K562 (cell line): ENCODE results near the gene RPS6KA2. TPM values are rescaled to one million over a fixed set of nuclear protein-coding genes. Genes with fewer than 3 reads are reported as not detected.

Source experiments
- ATAC-seq: fragments of 200-7000 bp; cut with Tn5 transposase; 3 replicates; pipeline ENCODE4 v1.9.1; 2020; ENCODE audit warnings: moderate library complexity
- BruUV-seq: library from RNA; stranded (reverse); fragments of 400-500 nt; replicated peaks from 2 replicates; lab custom pipeline; 2021; lab: Mats Ljungman, UMichigan
- CTCF ChIA-PET: fragments of 300-600 bp; formaldehyde crosslinking; extraction: SDS; loops from one replicate; lab custom pipeline; 2021; ENCODE audit warnings: low intra/inter-chr PET ratio; lab: Yijun Ruan, JAX
- POLR2A ChIA-PET: fragments of 300-600, 350-650 bp; sonication (Branson Sonifier 250); formaldehyde crosslinking; extraction: SDS; loops from one replicate; lab custom pipeline; 2021; ENCODE audit warnings: antibody characterized with exemption, inconsistent platforms; lab: Yijun Ruan, JAX
- DNase-seq, 4 experiments: peaks; one replicate each; pipeline versions ENCODE4 v3.0.0 to v3.0.0-alpha.2; 2011 to 2018; ENCODE audit warnings: low spot score in 3 of 4, mixed read lengths in 3 of 4; ENCODE audit errors: extremely low read depth in 1 of 4
- FAIRE-seq: peaks from 2 replicates; lab custom pipeline; 2011; peaks lifted over from hg19 to GRCh38; lab: Jason Lieb, UNC
- H2AFZ ChIP-seq: 2 replicates; pipeline ENCODE4 v1.6.0; 2011; ENCODE audit warnings: low read depth, low read length, control low read depth, inconsistent platforms
- H3K27ac ChIP-seq: fragments of 200-600 bp; 3 replicates; pipeline ENCODE4 v1.8.0; 2011; ENCODE audit warnings: low read depth, mild to moderate bottlenecking, control low read depth, inconsistent platforms, low read length, moderate library complexity, mixed read lengths; ENCODE audit errors: extremely low read depth
- H3K27me3 ChIP-seq, 2 experiments: fragments of 300-600 bp in 1 of 2; 2 replicates in 1 of 2; 3 replicates in 1 of 2; pipeline versions ENCODE4 v1.6.0 to v1.8.0; 2011; ENCODE audit warnings: inconsistent platforms in 2 of 2, low read length in 2 of 2, mild to moderate bottlenecking in 1 of 2, mixed read lengths in 1 of 2, moderate library complexity in 1 of 2; ENCODE audit not compliant: control insufficient read depth in 2 of 2, insufficient read depth in 2 of 2
- H3K36me3 ChIP-seq: fragments of 300-600 bp; 3 replicates; pipeline ENCODE4 v1.8.0; 2011; ENCODE audit warnings: mild to moderate bottlenecking, low read length, inconsistent platforms; ENCODE audit not compliant: control insufficient read depth, insufficient read depth
- H3K4me1 ChIP-seq, 2 experiments: fragments of 200-600 bp in 1 of 2; replicated peaks in 1 of 2; 2 replicates in 1 of 2; 3 replicates in 1 of 2; pipeline versions ENCODE4 v1.5.1 to v1.8.0; 2011; ENCODE audit warnings: inconsistent platforms in 2 of 2, low read length in 2 of 2, mild to moderate bottlenecking in 1 of 2, mixed read lengths in 1 of 2, moderate library complexity in 1 of 2; ENCODE audit not compliant: control insufficient read depth in 2 of 2, insufficient read depth in 2 of 2
- H3K4me2 ChIP-seq: 2 replicates; pipeline ENCODE4 v1.6.1; 2011; ENCODE audit warnings: low read length, control low read depth, inconsistent platforms, mixed read lengths; ENCODE audit not compliant: insufficient read depth
- H3K4me3 ChIP-seq: fragments of 200-600 bp; sonication (generic), shearing (Covaris generic); 2 replicates; pipeline ENCODE4 v1.5.1; 2016; ENCODE audit warnings: control low read depth, inconsistent platforms
- H3K79me2 ChIP-seq: fragments of 200-600 bp; 3 replicates; pipeline ENCODE4 v1.8.0; 2011; ENCODE audit warnings: low read length, inconsistent platforms; ENCODE audit not compliant: control insufficient read depth, insufficient read depth
- H3K9ac ChIP-seq, 2 experiments: 2 replicates each; pipeline versions ENCODE4 v1.6.0 to v1.6.1; 2011; ENCODE audit warnings: low read depth in 2 of 2, low read length in 2 of 2, control low read depth in 1 of 2, inconsistent platforms in 1 of 2, mild to moderate bottlenecking in 1 of 2, mixed read lengths in 1 of 2; ENCODE audit not compliant: insufficient read depth in 1 of 2
- H3K9me1 ChIP-seq: one replicate; pipeline ENCODE4 v1.6.0; 2011; ENCODE audit warnings: inconsistent platforms, mild to moderate bottlenecking, low read length, moderate library complexity; ENCODE audit not compliant: control insufficient read depth, insufficient read depth
- H3K9me3 ChIP-seq: replicated peaks from 2 replicates; pipeline ENCODE4 v1.5.1; 2011; ENCODE audit warnings: low read depth, low read length, inconsistent platforms; ENCODE audit not compliant: control insufficient read depth, insufficient read depth
- H4K20me1 ChIP-seq: replicated peaks from 2 replicates; pipeline ENCODE4 v1.6.1; 2011; ENCODE audit warnings: low read length, inconsistent platforms, mixed read lengths; ENCODE audit not compliant: control insufficient read depth, insufficient read depth
- BCLAF1 ChIP-seq, 2 experiments: fragments of 450-650 bp in 1 of 2; IDR thresholded peaks; 2 replicates each; pipeline ENCODE4 v1.6.1; 2011 to 2017; ENCODE audit warnings: low read depth in 2 of 2, antibody characterized with exemption in 1 of 2, borderline replicate concordance in 1 of 2, low read length in 1 of 2, mild to moderate bottlenecking in 1 of 2, mixed read lengths in 1 of 2; ENCODE audit not compliant: control insufficient read depth in 1 of 2
- CTBP1 ChIP-seq: fragments of 450-650 bp; IDR thresholded peaks from 2 replicates; pipeline ENCODE4 v1.6.1; 2016; ENCODE audit warnings: borderline replicate concordance
- CTCF ChIP-seq, 3 experiments: IDR thresholded peaks in 2 of 3; conservative IDR thresholded peaks in 1 of 3; 2 replicates each; pipeline ENCODE4 v1.5.1; 2011 to 2012; ENCODE audit warnings: low read length in 3 of 3, mild to moderate bottlenecking in 3 of 3, control low read depth in 2 of 3, improper control_type of control experiment in 1 of 3, inconsistent platforms in 1 of 3, low read depth in 1 of 3, mixed read lengths in 1 of 3, moderate library complexity in 1 of 3; ENCODE audit not compliant: insufficient read depth in 2 of 3
- FOSL1 ChIP-seq: fragments of 200-800 bp; sonication (Bioruptor generic); conservative IDR thresholded peaks from 2 replicates; pipeline ENCODE4 v1.6.1; 2016; ENCODE audit warnings: missing genetic modification characterization, missing compliant biosample characterization
- SAP30 ChIP-seq: fragments of 200-600 bp; sonication (generic); IDR thresholded peaks from 2 replicates; pipeline ENCODE4 v1.6.1; 2012; ENCODE audit warnings: borderline replicate concordance, low read depth, mild to moderate bottlenecking, moderate library complexity, low read length, control low read depth, inconsistent platforms; ENCODE audit not compliant: insufficient read depth, poor library complexity, severe bottlenecking
- STAT6 ChIP-seq: sonication (generic); formaldehyde crosslinking; IDR thresholded peaks from 2 replicates; pipeline ENCODE4 v1.8.1; 2023; ENCODE audit warnings: mild to moderate bottlenecking, missing genetic modification reagents
- ZEB2 ChIP-seq: fragments of 450-650 bp; IDR thresholded peaks from 2 replicates; pipeline ENCODE4 v1.6.1; 2016
- ZNF592 ChIP-seq: fragments of 450-650 bp; IDR thresholded peaks from 2 replicates; pipeline ENCODE4 v1.6.1; 2017; ENCODE audit warnings: antibody characterized with exemption, mild to moderate bottlenecking
- WGBS: fragments of 100-300 bp; shearing (Covaris generic); methylation state at CpG from one replicate; pipeline ENCODE4 v1.1.6; 2016; ENCODE audit warnings: low coverage, mixed read lengths; ENCODE audit not compliant: insufficient coverage; ENCODE audit errors: missing lambda C conversion rate; 5-methylcytosine and 5-hydroxymethylcytosine counted together
- in situ Hi-C: fragments of 300-500 bp; cut with MboI; formaldehyde crosslinking; loops from 4 replicates; pipeline ENCODE4 v1.15.0; 2018; ENCODE audit warnings: inconsistent platforms, mixed read lengths
- intact Hi-C: fragments of 100-400 bp; cut with micrococcal nuclease; formaldehyde crosslinking; loops from 2 replicates; pipeline ENCODE4 v1.14.2; 2022
- polyA plus RNA-seq, 8 experiments: library from polyadenylated mRNA; depleted of rRNA in 4 of 8; stranded (reverse) in 5 of 8; unstranded in 3 of 8; fragments of >200 nt; fragmentation: Nextera tagmentation in 2 of 8; fragmentation: Illumina TruSeq in 1 of 8; extraction: Ambion mirVana in 2 of 8; extraction: Trizol in 1 of 8; gene quantifications; 2 replicates each; pipeline versions ENCODE4 v1.2.1 to v1.2.3, GENCODE V29; 2011 to 2014; ENCODE audit warnings: inconsistent platforms in 1 of 8, missing spikeins in 1 of 8
- total RNA-seq, 7 experiments: library from RNA; depleted of rRNA in 6 of 7; stranded (reverse); fragments of >200 nt in 6 of 7; fragmentation: Illumina TruSeq in 2 of 7; extraction: Trizol in 2 of 7; gene quantifications; 2 replicates each; pipeline versions ENCODE4 v1.2.1 to v1.2.3, GENCODE V29; 2011 to 2021; ENCODE audit warnings: low replicate concordance in 1 of 7

Gene RPS6KA2
- total and polyA plus RNA-seq, 9 of the 15 experiments (the other 6 are each of a cell fraction or from before 2014, with no cell fraction given), result 0.29 to 1.00 (median 0.53) TPM

- 0 out of 2 replicates have a peak, but pooled peaks cover 5% of the 10 kb centered on the region for H4K20me1 ChIP-seq
- no peak overlapping the region for H3K4me2 ChIP-seq
- no peak overlapping the region for H3K9ac ChIP-seq
- CTCF ChIA-PET, result no interaction called here
- H3K27ac ChIP-seq, result no peak overlapping the region
- H3K9me3 ChIP-seq, result no peaks in the 10 kb centered on the region; the same call in 1 of the 2 replicates
- intact Hi-C loops (no loop called here), in situ Hi-C loops (no loop called here)
- H2AFZ ChIP-seq, result no peak overlapping the region
- POLR2A ChIA-PET, result no interaction called here
- no TSS peak for BruUV-seq
- no peaks in the 10 kb centered on the region for H3K79me2 ChIP-seq
- no peak overlapping the region for H3K4me3 ChIP-seq
- ATAC-seq (no peak), DNase-seq (no peak), FAIRE-seq (no peak)
- no peaks in the 10 kb centered on the region for H3K36me3 ChIP-seq
- peaks cover 44 to 72% of the 10 kb centered on the region in 2 experiments for H3K27me3 ChIP-seq
- WGBS, result 2% methylated on average over 25 of the region's 25 CpGs
- peaks cover 0 to 3% of the 10 kb centered on the region in 2 experiments; a peak in 1 of 5 replicates for H3K4me1 ChIP-seq
- no peaks in the 10 kb centered on the region for H3K9me1 ChIP-seq
- TF ChIP-seq SAP30, result no peak
- no peak for TF ChIP-seq CTBP1
- no peak for TF ChIP-seq CTCF (IDR thresholded peaks at IDR 0.05 in 2 of 3, conservative IDR thresholded peaks at IDR 0.05 in 1 of 3; ENCODE audit: insufficient read depth in 2 of 3, low read depth in 1 of 3, low read length in 3 of 3)
- TF ChIP-seq BCLAF1 (IDR thresholded peaks at IDR 0.05; ENCODE audit: borderline replicate concordance in 1 of 2, control insufficient read depth in 1 of 2, low read depth in 2 of 2, low read length in 1 of 2), result no peak
- TF ChIP-seq ZNF592, result no peak
- TF ChIP-seq ZEB2, result no peak
- no peak for TF ChIP-seq FOSL1 (tag)
- no peak for TF ChIP-seq STAT6 (CRISPR knock-in tag)
Observed at GRCh38 chr6:166462461-166463135, 164.5 kb downstream of the RPS6KA2 start.
